Measurements from ENCODE around the gene CHST11. TPM values are rescaled to one million over a fixed set of nuclear protein-coding genes. Genes with fewer than 3 reads are reported as not detected.

CHST11 gene
- total RNA-seq, 1 experiment from 2014 or later, result 1.1 TPM

DNA sequence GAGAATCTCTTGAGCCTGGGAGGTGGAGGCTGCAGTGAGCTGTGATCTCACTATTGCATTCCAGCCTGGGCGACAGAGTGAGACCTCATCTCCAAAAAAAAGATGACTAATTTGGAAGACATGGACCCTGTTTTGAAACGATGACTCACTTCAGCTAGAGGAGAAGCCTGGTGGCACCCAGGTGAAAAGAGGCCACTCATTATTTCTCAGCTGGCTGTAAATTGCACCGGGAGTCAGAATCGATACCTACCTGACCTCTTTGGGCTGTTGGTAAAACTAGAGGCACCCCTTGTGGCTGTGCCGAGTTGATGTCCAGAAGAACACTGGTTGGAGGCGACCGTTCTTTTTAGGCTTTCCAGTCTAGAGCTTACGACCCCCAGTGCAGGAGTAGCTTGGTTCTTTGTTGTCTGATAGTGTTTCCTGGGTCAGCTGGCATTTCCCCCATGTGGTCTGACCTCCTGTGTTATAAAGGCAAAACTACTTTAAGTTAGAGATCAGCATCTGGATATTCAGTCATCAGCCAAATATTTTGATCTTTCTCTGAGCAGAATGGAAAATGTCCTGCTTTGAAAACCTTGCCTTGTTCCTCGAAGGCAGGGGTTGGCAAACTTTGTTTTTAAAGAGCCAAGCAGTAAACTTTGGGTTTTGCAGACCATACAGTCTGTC lies 93.2 kb downstream of the CHST11 start:
- H3K4me3 ChIP-seq (ENCODE audit: low read depth, low read length, poor library complexity, severe bottlenecking), result no peak overlapping the region
- intact Hi-C loops (cut with micrococcal nuclease; ENCODE audit: unreplicated experiment), result no loop called here
- H3K4me1 ChIP-seq (ENCODE audit: insufficient read depth, low read length, poor library complexity, severe bottlenecking), result peaks cover 11% of the 10 kb centered on the region
- no peak overlapping the region for H3K27ac ChIP-seq (ENCODE audit: low read depth, low read length, poor library complexity, severe bottlenecking)
- H3K36me3 ChIP-seq (ENCODE audit: insufficient read depth, low read length, poor library complexity, severe bottlenecking), result no peaks in the 10 kb centered on the region
- TF ChIP-seq, protein P1, sequence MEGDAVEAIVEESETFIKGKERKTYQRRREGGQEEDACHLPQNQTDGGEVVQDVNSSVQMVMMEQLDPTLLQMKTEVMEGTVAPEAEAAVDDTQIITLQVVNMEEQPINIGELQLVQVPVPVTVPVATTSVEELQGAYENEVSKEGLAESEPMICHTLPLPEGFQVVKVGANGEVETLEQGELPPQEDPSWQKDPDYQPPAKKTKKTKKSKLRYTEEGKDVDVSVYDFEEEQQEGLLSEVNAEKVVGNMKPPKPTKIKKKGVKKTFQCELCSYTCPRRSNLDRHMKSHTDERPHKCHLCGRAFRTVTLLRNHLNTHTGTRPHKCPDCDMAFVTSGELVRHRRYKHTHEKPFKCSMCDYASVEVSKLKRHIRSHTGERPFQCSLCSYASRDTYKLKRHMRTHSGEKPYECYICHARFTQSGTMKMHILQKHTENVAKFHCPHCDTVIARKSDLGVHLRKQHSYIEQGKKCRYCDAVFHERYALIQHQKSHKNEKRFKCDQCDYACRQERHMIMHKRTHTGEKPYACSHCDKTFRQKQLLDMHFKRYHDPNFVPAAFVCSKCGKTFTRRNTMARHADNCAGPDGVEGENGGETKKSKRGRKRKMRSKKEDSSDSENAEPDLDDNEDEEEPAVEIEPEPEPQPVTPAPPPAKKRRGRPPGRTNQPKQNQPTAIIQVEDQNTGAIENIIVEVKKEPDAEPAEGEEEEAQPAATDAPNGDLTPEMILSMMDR (conservative IDR thresholded peaks at IDR 0.05; ENCODE audit: low read depth, low read length), result no peak
- no peak for TF ChIP-seq EZH2 (IDR thresholded peaks at IDR 0.05; ENCODE audit: borderline replicate concordance, low read depth, low read length, poor library complexity, severe bottlenecking)
- H3K9me3 ChIP-seq (ENCODE audit: low read depth, low read length, poor library complexity, severe bottlenecking), result no peaks in the 10 kb centered on the region
- H3K27me3 ChIP-seq (replicated peaks; ENCODE audit: insufficient read depth, low read depth, low read length, poor library complexity), result no peaks in the 10 kb centered on the region
- BruUV-seq (replicated peaks), result no TSS peak
- POLR2A ChIA-PET (ENCODE audit: low non-redundant PET), result no interaction called here
- no peak for DNase-seq (ENCODE audit: low spot score)
- CTCF ChIA-PET, result no interaction called here

DNA sequence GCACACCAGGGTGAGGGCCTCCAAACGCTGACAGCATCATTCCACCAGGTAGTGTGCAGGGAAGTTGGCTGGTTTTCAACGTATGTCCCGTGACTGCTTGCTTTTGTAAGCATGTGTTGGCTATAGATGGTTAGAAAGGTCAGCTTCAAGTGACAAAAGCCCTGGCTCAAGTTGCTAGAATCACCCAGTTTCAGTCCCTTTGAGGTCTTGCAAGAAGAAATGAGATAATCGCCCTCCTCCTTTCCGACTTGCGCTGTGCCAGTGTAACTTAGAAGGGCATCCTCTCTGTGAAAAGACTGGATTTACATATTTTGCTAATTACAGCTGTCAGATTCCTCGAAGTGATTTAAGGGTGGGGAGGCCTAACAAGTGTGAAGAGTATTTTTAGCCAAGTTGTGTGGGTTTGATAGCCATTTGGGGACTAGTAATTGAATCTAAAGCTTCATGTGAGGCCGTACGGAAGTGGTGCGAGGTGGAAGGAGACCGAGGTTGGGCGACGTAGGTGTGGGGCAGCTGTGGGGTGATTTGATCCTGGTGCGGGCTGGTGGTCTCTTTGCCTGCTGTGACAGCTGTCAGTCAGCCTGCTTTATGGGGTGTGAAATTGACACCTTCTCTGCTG lies 94.7 kb downstream of the CHST11 start:
- CTCF ChIA-PET, result no interaction called here
- no peaks in the 10 kb centered on the region for H3K9me3 ChIP-seq (ENCODE audit: low read depth, low read length, poor library complexity, severe bottlenecking)
- intact Hi-C loops (cut with micrococcal nuclease; ENCODE audit: unreplicated experiment), result no loop called here
- no peaks in the 10 kb centered on the region for H3K27me3 ChIP-seq (replicated peaks; ENCODE audit: insufficient read depth, low read depth, low read length, poor library complexity)
- peaks cover 24% of the 10 kb centered on the region for H3K4me1 ChIP-seq (ENCODE audit: insufficient read depth, low read length, poor library complexity, severe bottlenecking)
- H3K36me3 ChIP-seq (ENCODE audit: insufficient read depth, low read length, poor library complexity, severe bottlenecking), result no peaks in the 10 kb centered on the region
- POLR2A ChIA-PET (ENCODE audit: low non-redundant PET), result no interaction called here
- no peak overlapping the region for H3K4me3 ChIP-seq (ENCODE audit: low read depth, low read length, poor library complexity, severe bottlenecking)
- no peak overlapping the region for H3K27ac ChIP-seq (ENCODE audit: low read depth, low read length, poor library complexity, severe bottlenecking)
- no TSS peak for BruUV-seq (replicated peaks)
- DNase-seq (ENCODE audit: low spot score), result peak; percentile 42
- TF ChIP-seq, protein P1 (conservative IDR thresholded peaks at IDR 0.05; ENCODE audit: low read depth, low read length), result no peak
- TF ChIP-seq EZH2 (IDR thresholded peaks at IDR 0.05; ENCODE audit: borderline replicate concordance, low read depth, low read length, poor library complexity, severe bottlenecking), result no peak

GRCh38 chr12:104553421-104553820 lies 96.7 kb downstream of the CHST11 start:
- Histone ChIP-seq H3K27me3 (replicated peaks; ENCODE audit: insufficient read depth, low read depth, low read length, poor library complexity) (no peaks in the 10 kb centered on the region), H3K4me1 (ENCODE audit: insufficient read depth, low read length, poor library complexity, severe bottlenecking) (peaks cover 24% of the 10 kb centered on the region), H3K36me3 (ENCODE audit: insufficient read depth, low read length, poor library complexity, severe bottlenecking) (no peaks in the 10 kb centered on the region), H3K27ac (ENCODE audit: low read depth, low read length, poor library complexity, severe bottlenecking) (no peak overlapping the region), H3K9me3 (ENCODE audit: low read depth, low read length, poor library complexity, severe bottlenecking) (no peaks in the 10 kb centered on the region), H3K4me3 (ENCODE audit: low read depth, low read length, poor library complexity, severe bottlenecking) (no peak overlapping the region)
- CTCF ChIA-PET, result no interaction called here
- no TSS peak for BruUV-seq (replicated peaks)
- TF ChIP-seq, protein P1 (conservative IDR thresholded peaks at IDR 0.05; ENCODE audit: low read depth, low read length), result no peak
- TF ChIP-seq EZH2 (IDR thresholded peaks at IDR 0.05; ENCODE audit: borderline replicate concordance, low read depth, low read length, poor library complexity, severe bottlenecking), result no peak
- DNase-seq (ENCODE audit: low spot score), result no peak
- intact Hi-C loops (cut with micrococcal nuclease; ENCODE audit: unreplicated experiment), result no loop called here
- POLR2A ChIA-PET (ENCODE audit: low non-redundant PET), result no interaction called here

Data from A673 (cell line).